SK-N-SH (cell line): ENCODE results near the gene FALEC. TPM values are rescaled to one million over a fixed set of nuclear protein-coding genes. Genes with fewer than 3 reads are reported as not detected.

Source experiments
- CTCF ChIA-PET: fragments of 300-600, 350-600 bp; formaldehyde crosslinking; extraction: SDS; loops from one replicate; lab custom pipeline; 2021; lab: Yijun Ruan, JAX
- POLR2A ChIA-PET: fragments of 350-600 bp; sonication (Branson Sonifier 250); formaldehyde crosslinking; extraction: SDS; loops from one replicate; lab custom pipeline; 2020; ENCODE audit warnings: antibody characterized with exemption, inconsistent platforms; lab: Yijun Ruan, JAX
- DNase-seq: peaks from one replicate; pipeline ENCODE4 v3.0.0; 2012
- H2AFZ ChIP-seq: fragments of 200-600 bp; sonication (generic); 2 replicates; pipeline ENCODE4 v1.8.1; 2016; ENCODE audit warnings: antibody characterized with exemption, mild to moderate bottlenecking, low read depth
- H3F3A ChIP-seq: fragments of 200-600 bp; sonication (generic); replicated peaks from 2 replicates; pipeline ENCODE3; 2016; ENCODE audit warnings: antibody characterized with exemption, mild to moderate bottlenecking; ENCODE audit not compliant: insufficient read depth
- H3K27ac ChIP-seq, 2 experiments: fragments of 200-500 bp in 1 of 2; fragments of 200-600 bp in 1 of 2; sonication (Bioruptor generic) in 1 of 2; sonication (generic), shearing (Covaris generic) in 1 of 2; 2 replicates each; pipeline versions ENCODE4 v1.5.1 to v1.6.1; 2014 to 2016; ENCODE audit warnings: low read depth in 2 of 2, inconsistent platforms in 1 of 2, low read length in 1 of 2, mild to moderate bottlenecking in 1 of 2, mixed read lengths in 1 of 2
- H3K27me3 ChIP-seq: fragments of 200-600 bp; sonication (generic), shearing (Covaris generic); 2 replicates; pipeline ENCODE4 v1.6.1; 2016; ENCODE audit warnings: mixed run types; ENCODE audit not compliant: insufficient read depth
- H3K36me3 ChIP-seq, 2 experiments: fragments of 200-500 bp in 1 of 2; fragments of 200-600 bp in 1 of 2; sonication (Bioruptor generic) in 1 of 2; sonication (generic) in 1 of 2; replicated peaks in 1 of 2; 2 replicates each; pipeline versions ENCODE3 to v1.5.1; 2014 to 2016; ENCODE audit warnings: low read length in 1 of 2, mild to moderate bottlenecking in 1 of 2; ENCODE audit not compliant: insufficient read depth in 2 of 2, control insufficient read depth in 1 of 2
- H3K4me1 ChIP-seq, 2 experiments: fragments of 200-500 bp in 1 of 2; fragments of 200-600 bp in 1 of 2; sonication (Bioruptor generic) in 1 of 2; sonication (generic), shearing (Covaris generic) in 1 of 2; 2 replicates each; pipeline versions ENCODE4 v1.5.1 to v1.6.1; 2014 to 2016; ENCODE audit warnings: low read depth in 1 of 2, low read length in 1 of 2, mixed run types in 1 of 2; ENCODE audit not compliant: insufficient read depth in 2 of 2, control insufficient read depth in 1 of 2
- H3K4me2 ChIP-seq: fragments of 200-600 bp; sonication (generic), shearing (Covaris generic); 2 replicates; pipeline ENCODE4 v1.6.1; 2017; ENCODE audit warnings: mixed run types
- H3K4me3 ChIP-seq, 2 experiments: fragments of 200-500 bp in 1 of 2; fragments of 200-600 bp in 1 of 2; sonication (Bioruptor generic) in 1 of 2; sonication (generic), shearing (Covaris generic) in 1 of 2; 2 replicates each; pipeline versions ENCODE4 v1.5.1 to v1.8.1; 2014 to 2016; ENCODE audit warnings: low read depth in 2 of 2, inconsistent platforms in 1 of 2, low read length in 1 of 2, mild to moderate bottlenecking in 1 of 2, mixed read lengths in 1 of 2, moderate library complexity in 1 of 2
- H3K79me2 ChIP-seq: fragments of 200-600 bp; sonication (generic); 2 replicates; pipeline ENCODE4 v1.8.1; 2017; ENCODE audit warnings: mild to moderate bottlenecking; ENCODE audit not compliant: insufficient read depth
- H3K9ac ChIP-seq: fragments of 200-600 bp; sonication (generic); 2 replicates; pipeline ENCODE4 v1.6.1; 2017; ENCODE audit warnings: mixed run types
- H3K9me2 ChIP-seq: fragments of 200-600 bp; sonication (generic); 2 replicates; pipeline ENCODE4 v1.6.1; 2017; ENCODE audit warnings: mixed run types
- H3K9me3 ChIP-seq: fragments of 200-600 bp; sonication (generic); 2 replicates; pipeline ENCODE4 v1.6.1; 2017; ENCODE audit warnings: mixed run types, mild to moderate bottlenecking, moderate library complexity
- H4K20me1 ChIP-seq: fragments of 200-600 bp; sonication (generic); 2 replicates; pipeline ENCODE4 v1.6.1; 2017; ENCODE audit warnings: mild to moderate bottlenecking, mixed run types; ENCODE audit not compliant: insufficient read depth
- CHD2 ChIP-seq: fragments of 150-350 bp; IDR thresholded peaks from 2 replicates; pipeline ENCODE4 v1.6.1; 2018; ENCODE audit warnings: low read length; ENCODE audit not compliant: partially characterized antibody
- EP300 ChIP-seq, 2 experiments: IDR thresholded peaks; 2 replicates each; pipeline versions ENCODE4 v1.4.0 to v1.6.1; 2012; ENCODE audit warnings: borderline replicate concordance in 1 of 2, low read depth in 1 of 2, low read length in 1 of 2
- EZH2phosphoT487 ChIP-seq: fragments of 200-600 bp; sonication (generic); IDR thresholded peaks from 2 replicates; pipeline ENCODE4 v1.6.1; 2017; ENCODE audit warnings: low read depth, mixed run types, mild to moderate bottlenecking, antibody characterized with exemption, moderate library complexity, borderline replicate concordance
- FOSL2 ChIP-seq: IDR thresholded peaks from 2 replicates; pipeline ENCODE4 v1.4.0; 2012; ENCODE audit warnings: low read depth, mild to moderate bottlenecking, moderate library complexity, borderline replicate concordance
- FOXM1 ChIP-seq: IDR thresholded peaks from 2 replicates; pipeline ENCODE4 v1.4.0; 2012; ENCODE audit warnings: low read depth, mild to moderate bottlenecking
- GATA2 ChIP-seq: sonication (generic); formaldehyde crosslinking; IDR thresholded peaks from 2 replicates; pipeline ENCODE4 v1.5.0; 2020; ENCODE audit warnings: mild to moderate bottlenecking, missing genetic modification reagents
- IRF3 ChIP-seq: fragments of 150-350 bp; IDR thresholded peaks from 2 replicates; pipeline ENCODE4 v1.6.1; 2016; ENCODE audit warnings: mild to moderate bottlenecking, low read depth, low read length
- JUND ChIP-seq: IDR thresholded peaks from 2 replicates; pipeline ENCODE4 v1.4.0; 2012
- MXI1 ChIP-seq: IDR thresholded peaks from 2 replicates; pipeline ENCODE4 v1.6.1; 2012; ENCODE audit warnings: mild to moderate bottlenecking, low read depth, low read length, improper control_type of control experiment
- NRF1 ChIP-seq: IDR thresholded peaks from 2 replicates; pipeline ENCODE4 v1.6.1; 2012; ENCODE audit warnings: low read depth, mild to moderate bottlenecking, low read length
- RAD21 ChIP-seq: IDR thresholded peaks from 2 replicates; pipeline ENCODE4 v1.6.1; 2012; ENCODE audit warnings: mild to moderate bottlenecking, low read length
- RCOR1 ChIP-seq: fragments of 150-350 bp; IDR thresholded peaks from 2 replicates; pipeline ENCODE4 v1.6.1; 2017; ENCODE audit warnings: antibody characterized with exemption, low read length
- SMC3 ChIP-seq: IDR thresholded peaks from 2 replicates; pipeline ENCODE4 v1.6.1; 2012; ENCODE audit warnings: low read depth, low read length, improper control_type of control experiment
- TEAD4 ChIP-seq: IDR thresholded peaks from 2 replicates; pipeline ENCODE4 v1.4.0; 2012; ENCODE audit warnings: mild to moderate bottlenecking, borderline replicate concordance; ENCODE audit not compliant: insufficient read depth
- USF1 ChIP-seq: IDR thresholded peaks from 2 replicates; pipeline ENCODE4 v1.4.0; 2012; ENCODE audit warnings: low read depth, borderline replicate concordance
- USF2 ChIP-seq: fragments of 150-350 bp; IDR thresholded peaks from 2 replicates; pipeline ENCODE4 v1.6.1; 2017; ENCODE audit warnings: antibody characterized with exemption, low read length, low read depth, borderline replicate concordance
- ZBTB33 ChIP-seq: IDR thresholded peaks from 2 replicates; pipeline ENCODE4 v1.4.0; 2012; ENCODE audit warnings: low read depth, borderline replicate concordance
- WGBS: methylation state at CpG from one replicate; pipeline ENCODE4 v1.1.6; 2017; ENCODE audit warnings: low lambda C conversion rate; 5-methylcytosine and 5-hydroxymethylcytosine counted together
- polyA plus RNA-seq, 3 experiments: library from polyadenylated mRNA; depleted of rRNA; stranded (reverse); fragments of >200 nt; gene quantifications; 2 replicates each; pipeline ENCODE4 v1.2.3, GENCODE V29; 2012

FALEC gene
- polyA plus RNA-seq, 1 of the 3 experiments (the other 2 are of a cell fraction), result 0.72 TPM

- WGBS, result 100% methylated on average over 3 of the region's 10 CpGs
- no peak for DNase-seq
- H3F3A ChIP-seq, result no peaks in the 10 kb centered on the region
Observed at GRCh38 chr1:150472601-150473200, 42.9 kb upstream of the FALEC start.

GRCh38 chr1:150473659-150474058 is 41.9 kb upstream of the FALEC start:
- Histone ChIP-seq H3K4me1 (no peaks in the 10 kb centered on the region; a peak in 1 of 4 replicates), H3K4me3 (no peak overlapping the region), H3K4me2 (no peak overlapping the region), H2AFZ (no peak overlapping the region), H3K36me3 (peaks cover 24 to 53% of the 10 kb centered on the region in 2 experiments), H3K27ac (no peak overlapping the region), H3K9ac (no peak overlapping the region), H3K9me3 (no peaks in the 10 kb centered on the region), H4K20me1 (no peaks in the 10 kb centered on the region), H3K9me2 (no peaks in the 10 kb centered on the region), H3K79me2 (no peaks in the 10 kb centered on the region), H3K27me3 (no peaks in the 10 kb centered on the region), H3F3A (no peaks in the 10 kb centered on the region)
- ChIA-PET POLR2A (no interaction called here), CTCF (interaction anchor here (1.7 kb wide), 1 partner anchor 59 kb away, joined by 5 read pairs; no protein-coding TSS in a partner anchor)
- no peak for DNase-seq
- 96% methylated on average over 4 of the region's 4 CpGs for WGBS
- TF ChIP-seq CHD2 (no peak), EP300 (IDR thresholded peaks at IDR 0.05; ENCODE audit: borderline replicate concordance in 1 of 2, low read depth in 1 of 2, low read length in 1 of 2) (no peak), EZH2phosphoT487 (no peak), FOSL2 (no peak), USF2 (no peak), JUND (no peak), GATA2 (CRISPR knock-in tag) (no peak), RCOR1 (no peak), TEAD4 (no peak), USF1 (no peak), ZBTB33 (no peak), MXI1 (no peak), RAD21 (no peak), SMC3 (no peak), FOXM1 (no peak)

More at GRCh38 chr1:150472601-150473200, 42.9 kb upstream of the FALEC start:
- CTCF ChIA-PET, result no interaction called here
- POLR2A ChIA-PET, result no interaction called here
- Histone ChIP-seq H3K4me3 (no peak overlapping the region), H3K4me1 (no peaks in the 10 kb centered on the region; a peak in 1 of 4 replicates), H4K20me1 (no peaks in the 10 kb centered on the region), H3K27me3 (no peaks in the 10 kb centered on the region), H3K36me3 (peaks cover 24 to 53% of the 10 kb centered on the region in 2 experiments)
- no peak for TF ChIP-seq USF1
- no peak for TF ChIP-seq RAD21
- no peak for TF ChIP-seq NRF1
- no peak for TF ChIP-seq IRF3
- TF ChIP-seq, all 33 proteins: peak for 0
- Histone ChIP-seq H3K9me3 (no peaks in the 10 kb centered on the region), H2AFZ (no peak overlapping the region), H3K9ac (no peak overlapping the region), H3K4me2 (no peak overlapping the region), H3K9me2 (no peaks in the 10 kb centered on the region), H3K27ac (no peak overlapping the region), H3K79me2 (no peaks in the 10 kb centered on the region)
